Stomach (tissue), 4 donors: ENCODE results near the gene KANSL1.

Experiments
- CTCF ChIP-seq, 7 experiments: fragments of 450-650 bp in 4 of 7; fragments of 200-600 bp in 3 of 7; sonication (generic) in 3 of 7; IDR thresholded peaks; one replicate each; pipeline ENCODE4 v1.5.1; 2016 to 2019; ENCODE audit warnings: antibody characterized with exemption in 7 of 7, control low read depth in 2 of 7, mild to moderate bottlenecking in 1 of 7
- EP300 ChIP-seq: sonication (generic); formaldehyde crosslinking; IDR thresholded peaks from one replicate; pipeline ENCODE4 v1.6.1; 2017; ENCODE audit warnings: antibody characterized with exemption
- POLR2A ChIP-seq, 4 donors: fragments of 450-650 bp; IDR thresholded peaks; one replicate each; pipeline ENCODE4 v1.6.1; 2016; ENCODE audit warnings: antibody characterized with exemption in 4 of 4, control low read depth in 2 of 4, mild to moderate bottlenecking in 1 of 4, moderate library complexity in 1 of 4
- POLR2AphosphoS5 ChIP-seq, 3 donors: sonication (generic); formaldehyde crosslinking; IDR thresholded peaks; one replicate each; pipeline ENCODE4 v1.6.1; 2016; ENCODE audit warnings: antibody characterized with exemption in 3 of 3

- TF ChIP-seq POLR2A (IDR thresholded peaks at IDR 0.05) (no peak), CTCF (IDR thresholded peaks at IDR 0.05) (no peak), EP300 (no peak), POLR2AphosphoS5 (IDR thresholded peaks at IDR 0.05) (no peak)
Observed at GRCh38 chr17:46011711-46012505, 181.3 kb downstream of the KANSL1 start.
